GM19397 (cell line): Measurements from ENCODE around the gene GREB1L.
"Not testable (repeated sequence)": the region's sequence is repeated elsewhere in the genome, so short reads cannot be mapped to it uniquely, and the experiment has no call there.

ENCODE experiments used
- ATAC-seq: cut with Tn5 transposase; IDR thresholded peaks from one replicate; pipeline ENCODE4 v1.9.1; 2021; ENCODE audit warnings: mild to moderate bottlenecking, moderate library complexity; ENCODE audit not compliant: unreplicated experiment

GREB1L gene

GRCh38 chr18:21362831-21363230 is 120.8 kb downstream of the GREB1L start:
- ATAC-seq = no peak

- no peak for ATAC-seq
Observed at GRCh38 chr18:21363348-21363747, 121.3 kb downstream of the GREB1L start.

GRCh38 chr18:21364471-21364870 is 122.4 kb downstream of the GREB1L start:
- ATAC-seq = no peak

DNA sequence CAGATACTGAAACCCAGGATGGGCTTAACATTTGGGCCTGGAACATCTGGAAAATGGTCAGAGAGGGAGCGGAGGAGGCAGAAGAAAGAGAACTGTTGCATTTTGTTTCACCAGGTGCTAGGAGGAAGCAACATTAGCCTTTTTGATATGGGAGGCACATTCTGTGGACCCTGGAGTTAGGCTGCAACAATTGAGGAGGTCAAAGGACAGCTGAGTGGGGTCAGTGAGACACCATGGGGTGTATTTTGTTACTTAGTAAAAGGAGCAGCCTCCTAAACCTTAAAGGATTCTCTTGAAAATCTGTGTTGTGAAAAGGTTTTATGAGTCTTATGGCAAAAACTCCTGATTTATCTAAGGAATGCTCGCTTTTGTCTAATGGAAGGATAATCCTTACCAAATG is 124.9 kb downstream of the GREB1L start:
- ATAC-seq = no peak

DNA sequence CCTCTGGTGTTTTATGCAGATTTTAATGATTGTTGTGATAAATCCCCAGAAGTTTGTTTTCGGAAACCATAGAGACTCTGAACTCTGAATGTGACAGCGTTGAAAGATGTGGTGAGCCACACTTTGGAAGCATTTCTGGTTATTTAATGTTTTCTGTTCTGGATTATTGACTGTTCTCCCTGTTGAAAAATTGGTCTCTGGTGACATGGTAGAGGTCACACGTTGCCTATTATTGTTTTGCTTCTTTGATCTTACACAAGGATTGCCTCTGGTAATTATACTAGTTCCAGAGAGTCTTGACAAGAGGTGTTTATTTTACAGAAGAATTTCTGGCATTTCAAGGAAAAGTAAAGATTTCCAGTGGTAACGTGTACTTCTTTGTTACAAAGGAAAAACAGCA is 127.1 kb downstream of the GREB1L start:
- no peak for ATAC-seq

- ATAC-seq = not testable (repeated sequence)
Observed at GRCh38 chr18:21369597-21369996, 127.6 kb downstream of the GREB1L start.

DNA sequence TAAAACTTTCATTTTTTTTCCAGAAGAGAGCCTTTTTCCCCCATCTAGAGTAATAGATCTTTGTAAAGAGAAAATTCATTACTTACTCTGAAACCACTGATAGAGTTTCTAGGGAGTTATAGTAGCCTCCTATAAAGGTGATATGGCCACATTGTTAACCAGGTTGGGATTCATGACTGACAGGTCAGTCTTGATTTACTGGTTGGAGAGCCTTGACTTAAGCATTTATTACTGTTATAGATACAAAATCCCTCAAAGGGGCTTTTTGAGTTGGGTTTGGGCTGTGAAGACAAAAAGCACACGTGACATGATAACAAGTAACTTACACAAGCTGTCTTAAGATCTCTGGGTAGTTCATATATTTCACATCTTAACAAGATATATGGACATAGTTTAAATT is 141.0 kb downstream of the GREB1L start:
- no peak for ATAC-seq

DNA sequence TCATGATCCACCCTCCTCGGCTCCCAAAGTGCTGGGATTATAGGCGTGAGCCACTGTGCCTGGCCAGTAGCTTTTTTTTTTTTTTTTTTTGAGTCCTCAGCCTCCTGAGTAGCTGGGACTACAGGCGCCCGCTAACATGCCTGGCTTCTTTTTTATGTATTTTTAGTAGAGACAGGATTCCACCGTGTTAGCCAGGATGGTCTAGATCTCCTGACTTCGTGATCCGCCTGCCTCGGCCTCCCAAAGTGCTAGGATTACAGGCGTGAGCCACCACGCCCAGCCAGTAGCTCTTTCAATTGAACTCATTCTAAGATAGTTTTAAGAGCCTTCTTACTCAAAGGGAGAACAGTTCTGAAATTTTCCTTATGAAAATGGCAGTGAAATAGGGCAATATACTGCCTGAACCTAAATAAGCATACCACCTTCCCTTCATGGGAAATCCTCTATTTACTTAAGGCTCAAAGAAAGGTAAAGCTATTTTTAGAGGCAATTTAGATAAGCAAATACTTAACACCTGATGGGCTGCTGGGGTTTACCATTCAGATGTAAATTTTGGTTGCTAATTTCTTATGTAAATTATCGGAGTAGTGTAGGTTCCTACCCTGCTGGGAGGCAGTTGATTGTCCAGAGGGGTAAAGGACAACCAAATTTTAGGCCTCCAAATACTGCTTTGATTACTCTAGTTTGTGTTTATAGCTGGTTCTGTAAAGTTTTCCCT is 144.7 kb downstream of the GREB1L start:
- ATAC-seq = no peak

DNA sequence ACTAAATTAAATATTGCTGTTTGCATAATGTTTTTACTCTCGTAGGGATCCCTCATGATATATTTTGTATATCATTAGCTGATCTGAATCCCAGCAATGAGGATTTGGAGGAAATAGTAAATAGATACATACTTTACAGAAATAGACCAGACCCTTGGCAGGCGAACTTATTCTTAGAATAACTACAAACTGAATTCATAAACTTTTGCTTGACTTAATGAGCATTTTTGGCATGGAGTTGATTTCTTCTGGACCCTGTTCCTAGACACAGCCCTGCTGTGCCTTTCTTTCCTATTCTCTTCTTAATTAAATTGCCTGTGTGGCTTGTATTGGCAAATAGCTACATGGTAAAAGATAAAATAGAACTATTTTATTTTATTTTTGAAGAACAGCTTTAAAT is 145.9 kb downstream of the GREB1L start:
- no peak for ATAC-seq

- no peak for ATAC-seq
Observed at GRCh38 chr18:21389283-21389682, 147.3 kb downstream of the GREB1L start.

DNA sequence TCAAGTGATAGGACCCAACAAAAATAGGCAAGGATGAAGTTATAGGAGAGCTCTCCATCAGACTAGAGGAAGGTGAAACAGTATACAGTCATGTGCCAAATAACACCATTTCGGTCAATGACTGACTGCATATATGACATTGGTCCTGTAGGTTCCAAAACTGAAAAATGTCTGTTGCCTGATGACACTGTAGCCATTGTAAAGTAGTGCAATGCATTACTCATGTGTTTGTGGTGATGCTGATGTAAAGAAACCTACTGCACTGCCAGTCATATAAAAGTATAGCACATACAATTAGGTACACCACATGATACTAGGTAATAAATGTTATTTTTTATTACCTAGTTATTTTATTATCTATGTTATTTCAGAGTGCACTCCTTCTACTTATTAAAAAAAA is 147.9 kb downstream of the GREB1L start:
- ATAC-seq = no peak

GRCh38 chr18:21391074-21391673 is 149.1 kb downstream of the GREB1L start:
- no peak for ATAC-seq

DNA sequence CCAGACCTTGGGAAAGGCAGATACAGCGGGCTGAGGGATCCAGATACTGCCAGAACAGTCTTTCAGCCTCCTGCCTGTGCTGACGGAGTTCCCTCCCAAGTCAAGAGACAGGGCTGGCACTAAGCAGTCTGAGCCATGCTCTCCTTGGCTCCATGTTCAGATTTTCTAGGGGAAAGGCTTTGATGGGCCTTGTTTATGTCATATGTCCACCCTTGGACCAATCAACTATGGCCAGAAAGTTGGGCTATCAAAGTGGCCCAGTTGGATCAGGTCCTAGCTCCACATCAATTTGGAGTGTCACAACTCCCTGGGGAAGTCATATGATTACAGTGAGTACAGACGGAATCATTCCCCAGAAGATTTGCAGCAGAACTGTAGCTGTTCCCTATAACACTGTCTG is 152.0 kb downstream of the GREB1L start:
- no peak for ATAC-seq

DNA sequence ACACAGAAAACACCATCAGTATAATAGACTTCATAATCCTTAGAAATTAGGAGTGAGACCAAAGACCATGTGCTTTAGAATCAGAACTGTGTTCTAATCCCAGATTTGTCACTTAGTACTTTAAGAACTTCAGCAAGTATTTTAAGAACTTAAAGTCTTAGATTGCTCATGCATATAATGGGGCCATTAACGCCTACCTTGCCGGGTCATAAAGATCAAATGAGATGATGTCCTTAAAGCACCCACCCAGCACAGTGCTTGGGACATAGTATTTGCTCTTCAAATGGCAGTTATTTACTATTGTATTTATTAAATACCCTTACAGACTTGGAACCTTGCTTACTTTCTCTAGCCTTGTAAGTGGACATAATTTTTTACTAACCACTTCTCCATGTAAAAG is 156.1 kb downstream of the GREB1L start:
- no peak for ATAC-seq

GRCh38 chr18:21402272-21402671 is 160.2 kb downstream of the GREB1L start:
- ATAC-seq = no peak

DNA sequence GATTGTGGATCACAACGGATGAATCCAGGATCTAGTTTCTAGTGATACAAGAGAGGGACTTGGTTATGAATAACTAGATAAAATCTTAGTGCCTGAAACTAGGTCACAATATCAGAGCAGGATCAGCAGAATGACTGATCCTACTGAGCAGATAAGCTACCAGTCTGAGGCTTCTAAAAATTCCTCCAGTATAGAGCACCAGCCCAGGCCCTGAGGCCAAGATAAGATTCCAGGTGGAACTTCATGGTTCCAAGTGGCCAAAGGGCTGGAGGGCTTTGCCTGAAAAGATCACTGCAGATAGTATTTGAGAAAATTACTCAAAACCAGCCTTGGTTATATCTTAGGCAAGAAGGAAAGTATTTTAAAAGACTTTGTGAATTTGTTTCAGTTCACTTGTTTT is 162.4 kb downstream of the GREB1L start:
- ATAC-seq = no peak

DNA sequence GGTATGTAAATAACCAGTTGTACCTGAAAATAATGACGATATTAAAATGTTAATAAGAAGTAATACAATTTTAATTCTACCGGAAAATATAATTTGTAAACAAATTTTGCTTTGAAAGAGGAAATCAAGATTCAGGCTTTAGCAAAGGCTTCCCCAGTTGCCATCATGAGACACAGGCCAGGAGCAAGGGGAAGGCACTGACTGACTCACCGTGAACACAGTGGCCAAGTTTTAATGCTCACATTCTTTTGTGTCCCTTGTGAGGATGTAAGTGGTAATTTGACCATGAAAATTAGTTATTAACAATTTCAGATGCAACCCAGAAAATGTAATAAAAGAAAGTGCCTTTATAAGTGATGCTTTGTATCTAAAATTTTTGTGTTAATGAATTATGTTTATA is 164.1 kb downstream of the GREB1L start:
- ATAC-seq = no peak

DNA sequence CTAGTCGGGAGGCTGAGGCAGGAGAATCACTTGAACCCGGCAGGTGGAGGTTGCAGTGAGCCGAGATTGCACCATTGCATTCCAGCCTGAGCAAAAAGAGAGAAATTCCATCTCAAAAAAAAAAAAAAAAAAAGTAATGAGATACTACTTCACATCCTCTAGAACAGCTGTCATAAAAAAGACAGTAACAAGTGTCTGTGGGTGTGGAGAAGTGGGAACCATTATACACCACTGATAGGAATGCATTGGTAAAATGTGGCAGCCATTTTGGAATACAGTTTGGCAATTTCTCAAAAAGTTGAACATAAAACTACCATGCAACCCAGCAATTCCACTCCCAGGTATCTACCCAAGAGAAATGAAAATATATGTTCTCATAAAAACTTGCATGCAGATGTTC is 166.6 kb downstream of the GREB1L start:
- ATAC-seq = no peak

- no peak for ATAC-seq
Observed at GRCh38 chr18:21433436-21433835, 191.4 kb downstream of the GREB1L start.

DNA sequence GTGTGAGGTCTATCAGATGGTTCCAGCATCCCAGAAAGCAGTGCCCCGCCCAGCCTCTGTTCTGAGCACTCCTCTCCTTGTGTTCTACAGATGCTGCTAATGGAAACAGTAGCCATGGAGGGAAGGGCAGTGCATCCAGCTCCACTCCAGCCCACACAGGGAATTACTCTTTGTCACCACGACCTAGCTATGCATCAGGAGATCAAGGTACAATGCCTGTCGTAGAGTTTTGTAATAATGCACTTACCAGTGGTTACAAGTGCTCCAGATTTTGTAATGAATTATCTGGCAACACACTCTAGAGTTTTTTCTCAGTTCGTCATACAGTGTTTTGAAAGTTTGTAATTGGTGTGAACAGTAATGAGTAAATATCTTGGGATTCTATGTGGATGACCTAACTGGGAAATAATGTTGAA is 197.4 kb downstream of the GREB1L start:
- no peak for ATAC-seq

GRCh38 chr18:21441670-21442069 is 199.6 kb downstream of the GREB1L start:
- ATAC-seq = no peak

- ATAC-seq = no peak
Observed at GRCh38 chr18:21443776-21444464, 201.9 kb downstream of the GREB1L start.
